RKO (cell line): ENCODE measurements around the gene ZNF70.

Experiments
- DNase-seq: peaks from one replicate; pipeline ENCODE4 v3.0.0-alpha.2; 2016; ENCODE audit warnings: low spot score

Gene ZNF70

DNA sequence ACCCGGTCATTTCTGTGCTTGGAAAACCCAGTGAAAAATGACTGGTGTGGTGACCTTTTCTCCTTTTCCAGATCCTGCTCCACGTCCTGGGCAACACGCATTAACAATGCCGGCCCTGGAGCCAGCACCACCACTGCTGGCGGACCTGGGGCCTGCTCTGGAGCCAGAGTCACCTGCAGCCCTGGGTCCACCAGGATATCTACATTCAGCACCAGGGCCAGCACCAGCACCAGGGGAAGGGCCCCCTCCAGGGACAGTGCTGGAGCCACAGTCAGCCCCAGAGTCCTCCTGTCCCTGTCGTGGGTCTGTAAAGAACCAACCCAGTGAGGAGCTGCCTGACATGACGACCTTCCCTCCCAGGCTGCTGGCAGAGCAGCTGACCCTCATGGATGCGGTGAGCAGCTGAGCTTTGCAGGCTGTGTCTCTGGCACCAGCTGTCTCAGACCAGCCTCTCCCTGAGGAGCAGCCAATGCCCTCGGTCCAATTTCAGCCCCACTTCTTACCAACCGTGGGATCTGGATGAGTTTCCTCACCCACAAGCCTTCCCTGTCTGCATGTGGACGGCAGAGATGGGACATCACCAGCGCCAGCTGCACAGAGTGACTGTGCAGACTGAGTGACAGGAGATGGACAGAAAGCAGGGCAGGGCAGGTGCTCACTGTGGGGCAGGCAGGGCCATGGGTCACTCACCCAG is 58.2 kb downstream of the ZNF70 start:
- no peak for DNase-seq

DNA sequence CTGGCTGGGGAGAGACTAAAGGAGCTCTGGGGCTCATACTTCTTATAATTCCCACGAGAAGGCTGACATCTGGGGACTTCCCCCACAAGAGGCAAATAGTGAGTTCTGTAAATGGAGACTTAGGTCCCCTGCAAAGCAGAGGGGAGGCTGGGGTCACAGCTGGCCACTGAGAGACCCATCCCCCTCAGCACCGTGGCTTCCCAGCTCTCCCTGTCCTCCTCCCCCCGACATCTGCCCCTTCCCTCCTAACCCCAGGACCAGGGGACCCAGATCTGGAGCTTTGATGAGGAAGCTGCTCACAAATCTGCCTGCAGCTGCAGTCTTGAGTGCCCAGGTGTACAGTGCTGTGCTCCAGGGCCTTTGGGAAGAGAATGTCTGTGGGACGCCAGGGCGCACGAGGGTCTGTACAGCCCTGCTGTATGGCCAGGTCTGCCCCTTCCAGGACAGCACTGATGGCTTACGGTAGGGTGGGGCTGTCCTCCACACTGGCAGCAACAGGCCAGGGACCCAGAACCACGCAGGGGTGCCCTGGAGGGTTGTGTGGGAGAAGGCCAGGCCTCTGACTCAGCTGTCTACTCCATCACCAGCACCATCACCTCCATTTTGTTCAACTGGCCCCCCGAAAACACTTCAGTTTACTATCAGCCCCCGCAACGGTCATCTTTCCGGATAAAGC is 59.0 kb downstream of the ZNF70 start:
- DNase-seq = no peak

DNA sequence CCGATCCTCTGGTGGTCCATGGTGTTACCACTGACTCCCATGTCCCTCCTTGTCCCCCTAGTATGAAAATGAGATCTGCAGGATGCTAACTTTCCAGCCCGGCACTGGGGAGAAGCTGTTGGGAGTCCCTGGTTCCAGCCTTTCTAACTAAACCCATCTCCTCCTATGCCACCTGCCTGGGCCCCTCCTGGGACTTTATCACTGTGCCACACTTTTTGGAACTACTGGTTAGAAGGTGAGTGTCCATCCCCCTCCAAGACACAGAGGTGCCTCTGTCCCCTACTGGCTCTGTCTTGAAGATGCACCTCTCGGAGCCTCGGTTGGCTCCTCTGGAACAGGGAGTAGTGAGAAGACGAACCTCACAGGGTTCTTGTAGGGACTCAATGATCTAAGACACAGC is 60.2 kb downstream of the ZNF70 start, which contains the start of gene RGL4:
Gene RGL4 (plus strand): TSS at position 301 of the 400 bp plus-strand sequence. CDS start 1,018 bp downstream, outside the sequence.
- DNase-seq = no peak

DNA sequence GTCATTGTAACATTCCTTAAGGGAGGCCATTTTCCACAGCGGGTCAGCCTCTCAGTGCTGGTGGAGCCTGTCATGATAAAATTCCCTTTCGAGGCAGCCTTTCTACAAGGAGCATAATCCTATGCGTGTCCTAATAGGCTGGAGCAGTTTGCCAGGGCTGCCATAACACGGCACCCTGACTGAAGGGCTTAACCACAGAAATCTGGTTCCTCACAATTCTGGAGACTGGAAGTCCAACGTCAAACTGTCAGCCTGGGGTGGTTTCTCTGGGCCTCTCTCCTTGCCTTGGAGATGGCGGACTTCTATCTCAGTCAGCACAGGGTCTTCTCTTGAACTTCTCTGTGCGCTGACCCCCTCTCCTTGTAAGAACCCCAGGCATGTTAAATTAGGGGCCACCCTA is 61.5 kb downstream of the ZNF70 start:
- no peak for DNase-seq
